HCT116 (cell line): ENCODE measurements around the gene B3GALT5. TPM values are rescaled to one million over a fixed set of nuclear protein-coding genes. Genes with fewer than 3 reads are reported as not detected.

Experiments
- ATAC-seq: fragments of 200-7000 bp; cut with Tn5 transposase; 2 replicates; pipeline ENCODE4 v1.9.1; 2020; ENCODE audit warnings: mild to moderate bottlenecking, moderate library complexity
- BruUV-seq: library from RNA; stranded (reverse); fragments of 400-500 nt; replicated peaks from 2 replicates; lab custom pipeline; 2021; lab: Mats Ljungman, UMichigan
- CTCF ChIA-PET: fragments of 300-600 bp; sonication (Branson Sonifier 250); formaldehyde crosslinking; loops from one replicate; lab custom pipeline; 2021; ENCODE audit warnings: antibody characterized with exemption; lab: Charles Lee
- POLR2A ChIA-PET: fragments of 300-600, 350-600 bp; sonication (Branson Sonifier 250); formaldehyde crosslinking; loops from one replicate; lab custom pipeline; 2021; ENCODE audit warnings: antibody characterized with exemption; lab: Charles Lee
- RAD21 ChIA-PET, 2 experiments: fragments of 300-600 bp; sonication (Branson Sonifier 250); formaldehyde crosslinking; loops; one replicate each; lab custom pipeline; 2023; ENCODE audit warnings: low total read pairs in 2 of 2; ENCODE audit not compliant: uncharacterized antibody in 2 of 2, unreplicated experiment in 2 of 2, low non-redundant PET in 1 of 2; lab: Charles Lee
- DNase-seq: peaks from one replicate; pipeline ENCODE4 v3.0.0-alpha.2; 2010; ENCODE audit warnings: low read depth, low spot score
- H2AFZ ChIP-seq: fragments of 200-600 bp; shearing (Covaris generic), sonication (generic); 2 replicates; pipeline ENCODE4 v1.6.1; 2017; ENCODE audit warnings: low read depth, mixed run types, mixed read lengths, antibody characterized with exemption, low read length; ENCODE audit not compliant: poor library complexity, severe bottlenecking
- H3K27ac ChIP-seq: 2 replicates; pipeline ENCODE4 v1.5.1; 2012; ENCODE audit warnings: low read depth, low read length
- H3K27me3 ChIP-seq: fragments of 200-600 bp; sonication (generic); 2 replicates; pipeline ENCODE4 v1.6.1; 2016; ENCODE audit warnings: mixed run types, low read length, mixed read lengths; ENCODE audit not compliant: insufficient read depth
- H3K36me3 ChIP-seq, 2 experiments: fragments of 200-500 bp in 1 of 2; fragments of 200-600 bp in 1 of 2; sonication (Bioruptor generic) in 1 of 2; sonication (generic) in 1 of 2; 2 replicates each; pipeline versions ENCODE4 v1.5.1 to v1.6.1; 2014 to 2016; ENCODE audit warnings: low read length in 2 of 2, inconsistent platforms in 1 of 2, mixed read lengths in 1 of 2, mixed run types in 1 of 2; ENCODE audit not compliant: insufficient read depth in 2 of 2, control insufficient read depth in 1 of 2
- H3K4me1 ChIP-seq, 2 experiments: fragments of 200-600 bp in 1 of 2; sonication (generic) in 1 of 2; 2 replicates each; pipeline versions ENCODE4 v1.5.1 to v1.6.1; 2012 to 2017; ENCODE audit warnings: low read length in 2 of 2, inconsistent platforms in 1 of 2, mild to moderate bottlenecking in 1 of 2, mixed read lengths in 1 of 2, mixed run types in 1 of 2, moderate library complexity in 1 of 2; ENCODE audit not compliant: insufficient read depth in 2 of 2, control insufficient read depth in 1 of 2
- H3K4me2 ChIP-seq: fragments of 200-600 bp; sonication (generic); 2 replicates; pipeline ENCODE4 v1.6.1; 2017; ENCODE audit warnings: mixed run types, low read length, mixed read lengths
- H3K4me3 ChIP-seq, 2 experiments: fragments of 200-600 bp in 1 of 2; sonication (generic) in 1 of 2; replicated peaks in 1 of 2; 2 replicates each; pipeline ENCODE4 v1.5.1; 2011 to 2016; ENCODE audit warnings: low read length in 2 of 2, control low read depth in 1 of 2, low read depth in 1 of 2, mild to moderate bottlenecking in 1 of 2, mixed read lengths in 1 of 2, mixed run types in 1 of 2
- H3K79me2 ChIP-seq: fragments of 200-600 bp; sonication (generic); 2 replicates; pipeline ENCODE4 v1.6.1; 2017; ENCODE audit warnings: mild to moderate bottlenecking, mixed run types, low read length, moderate library complexity, mixed read lengths; ENCODE audit not compliant: insufficient read depth
- H3K9ac ChIP-seq: fragments of 200-600 bp; sonication (generic); 2 replicates; pipeline ENCODE4 v1.6.1; 2016; ENCODE audit warnings: low read length, mixed read lengths
- H3K9me2 ChIP-seq: fragments of 200-600 bp; sonication (generic), shearing (Covaris generic); 2 replicates; pipeline ENCODE4 v1.6.1; 2017; ENCODE audit warnings: mixed run types, mild to moderate bottlenecking, moderate library complexity; ENCODE audit not compliant: insufficient read depth
- H3K9me3 ChIP-seq, 2 experiments: fragments of 200-500 bp in 1 of 2; fragments of 200-600 bp in 1 of 2; sonication (Bioruptor generic) in 1 of 2; sonication (generic) in 1 of 2; 2 replicates each; pipeline ENCODE4 v1.6.1; 2014 to 2017; ENCODE audit warnings: low read length in 2 of 2, mixed read lengths in 2 of 2, inconsistent platforms in 1 of 2, low read depth in 1 of 2, mild to moderate bottlenecking in 1 of 2, mixed run types in 1 of 2, moderate library complexity in 1 of 2; ENCODE audit not compliant: control insufficient read depth in 1 of 2, insufficient read depth in 1 of 2
- H4K20me1 ChIP-seq: fragments of 200-600 bp; sonication (generic), shearing (Covaris generic); 2 replicates; pipeline ENCODE4 v1.6.1; 2017; ENCODE audit warnings: mixed run types, mild to moderate bottlenecking, moderate library complexity; ENCODE audit not compliant: insufficient read depth
- CTCF ChIP-seq, 3 experiments: fragments of 200-600 bp in 1 of 3; sonication (generic) in 1 of 3; IDR thresholded peaks in 2 of 3; conservative IDR thresholded peaks in 1 of 3; 2 replicates each; pipeline ENCODE4 v1.5.1; 2012 to 2017; ENCODE audit warnings: low read depth in 2 of 3, low read length in 2 of 3, antibody characterized with exemption in 1 of 3, borderline replicate concordance in 1 of 3, control low read depth in 1 of 3, mild to moderate bottlenecking in 1 of 3, mixed read lengths in 1 of 3, mixed run types in 1 of 3, moderate library complexity in 1 of 3; ENCODE audit not compliant: insufficient read depth in 1 of 3
- POLR2A ChIP-seq: IDR thresholded peaks from 2 replicates; pipeline ENCODE4 v1.7.0; 2011; ENCODE audit warnings: borderline replicate concordance; ENCODE audit not compliant: insufficient read depth, insufficient read length; ENCODE audit errors: extremely low read depth
- POLR2AphosphoS5 ChIP-seq: IDR thresholded peaks from 2 replicates; pipeline ENCODE4 v1.6.1; 2011; ENCODE audit warnings: mild to moderate bottlenecking, low read depth, low read length, moderate library complexity
- SP1 ChIP-seq: IDR thresholded peaks from 2 replicates; pipeline ENCODE4 v1.6.1; 2012; ENCODE audit warnings: low read depth
- intact Hi-C: fragments of 100-400 bp; cut with micrococcal nuclease; formaldehyde crosslinking; loops from 2 replicates; pipeline ENCODE4 v1.10.0; 2022
- total RNA-seq: library from RNA; stranded (reverse); gene quantifications from one replicate; pipeline ENCODE4 v1.2.1, GENCODE V29; 2021; ENCODE audit not compliant: unreplicated experiment

B3GALT5 gene
- total RNA-seq, 1 experiment from 2014 or later = 1.2 TPM

GRCh38 chr21:39669485-39669884 lies 56.7 kb downstream of the B3GALT5 start:
- DNase-seq = no peak
- H3K36me3 ChIP-seq = no peaks in the 10 kb centered on the region
- no peak for ATAC-seq
- no peaks in the 10 kb centered on the region for H3K27me3 ChIP-seq
- H3K9me3 ChIP-seq = no peaks in the 10 kb centered on the region
- no peak overlapping the region for H2AFZ ChIP-seq
- ChIA-PET CTCF (no interaction called here), POLR2A (no interaction called here), RAD21 (no interaction called here)
- H3K9ac ChIP-seq = no peak overlapping the region
- BruUV-seq = no TSS peak
- no peak for TF ChIP-seq SP1
- peak in 2 of 3 experiments; percentile 17 to 19; a peak in 2 of 6 replicates for TF ChIP-seq CTCF (IDR thresholded peaks at IDR 0.05 in 2 of 3, conservative IDR thresholded peaks at IDR 0.05 in 1 of 3; ENCODE audit: borderline replicate concordance in 1 of 3, insufficient read depth in 1 of 3, low read depth in 2 of 3, low read length in 2 of 3)
- H3K27ac ChIP-seq = no peak overlapping the region
- no peak overlapping the region for H3K4me3 ChIP-seq
- no peaks in the 10 kb centered on the region for H3K9me2 ChIP-seq
- intact Hi-C loops = no loop called here
- no peaks in the 10 kb centered on the region for H3K79me2 ChIP-seq
- H4K20me1 ChIP-seq = no peaks in the 10 kb centered on the region
- H3K4me1 ChIP-seq = no peaks in the 10 kb centered on the region
- no peak overlapping the region for H3K4me2 ChIP-seq

GRCh38 chr21:39669976-39670661 lies 57.4 kb downstream of the B3GALT5 start:
- DNase-seq (no peak), ATAC-seq (no peak)
- no peak overlapping the region for H3K4me3 ChIP-seq
- no peak overlapping the region for H3K27ac ChIP-seq
- no peak overlapping the region for H3K9ac ChIP-seq
- no peaks in the 10 kb centered on the region for H3K9me2 ChIP-seq
- intact Hi-C loops = no loop called here
- ChIA-PET POLR2A (no interaction called here), RAD21 (no interaction called here), CTCF (no interaction called here)
- no peak overlapping the region for H2AFZ ChIP-seq
- no peaks in the 10 kb centered on the region for H4K20me1 ChIP-seq
- H3K9me3 ChIP-seq = no peaks in the 10 kb centered on the region
- H3K79me2 ChIP-seq = no peaks in the 10 kb centered on the region
- H3K27me3 ChIP-seq = no peaks in the 10 kb centered on the region
- no peaks in the 10 kb centered on the region for H3K4me1 ChIP-seq
- H3K4me2 ChIP-seq = no peak overlapping the region
- TF ChIP-seq POLR2AphosphoS5 (no peak), POLR2A (no peak)
- H3K36me3 ChIP-seq = no peaks in the 10 kb centered on the region
- no TSS peak for BruUV-seq
